GM21723 (cell line): ENCODE data around the gene COMP.
"Not testable (repeated sequence)": the region's sequence is repeated elsewhere in the genome, so short reads cannot be mapped to it uniquely, and the experiment has no call there.

ENCODE experiments used
- ATAC-seq: cut with Tn5 transposase; IDR thresholded peaks from one replicate; pipeline ENCODE4 v1.9.1; 2021; ENCODE audit warnings: mild to moderate bottlenecking, moderate library complexity; ENCODE audit not compliant: unreplicated experiment

COMP gene

DNA sequence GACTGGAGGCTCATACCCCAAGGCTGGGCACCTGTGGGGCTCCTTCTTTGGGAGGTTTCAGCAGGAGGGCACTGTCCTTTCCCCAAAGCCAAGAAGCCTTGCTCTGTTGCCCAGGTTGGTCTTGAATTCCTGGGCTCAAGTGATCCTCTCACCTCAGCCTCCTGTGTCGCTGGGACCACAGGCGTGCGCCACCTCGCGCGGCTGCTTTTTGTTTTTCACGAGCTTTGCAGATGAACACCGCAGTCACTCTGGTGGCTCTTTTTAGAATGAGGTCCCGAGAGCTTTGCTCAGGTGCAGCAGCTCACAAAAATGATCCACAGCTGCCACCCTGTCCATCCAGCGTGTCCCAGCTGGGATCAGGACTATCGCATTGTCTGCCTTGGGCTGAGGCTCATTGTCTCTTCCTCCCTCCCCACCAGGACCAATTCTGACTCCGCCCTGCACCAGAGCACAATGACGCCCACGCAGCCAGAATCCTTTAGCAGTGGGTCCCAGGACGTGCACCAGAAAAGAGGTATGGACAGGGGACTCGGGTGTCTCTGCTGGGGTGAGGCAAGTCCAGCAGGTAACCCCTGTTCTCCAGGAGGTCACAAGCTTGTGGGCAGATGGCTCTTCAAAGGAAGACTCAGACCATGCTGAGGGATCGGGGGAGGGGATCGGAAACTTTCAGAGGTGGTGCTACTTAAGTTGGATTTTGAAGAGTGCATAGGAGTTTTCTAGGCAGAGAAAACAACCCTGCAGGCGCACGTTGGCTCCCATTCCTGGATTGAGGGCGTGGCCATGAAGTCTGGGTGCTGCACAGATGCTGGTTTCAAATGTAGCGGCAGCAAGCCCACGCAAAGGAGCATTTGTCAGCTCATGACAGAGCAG lies 41.5 kb downstream of the COMP start:
- ATAC-seq = no peak

DNA sequence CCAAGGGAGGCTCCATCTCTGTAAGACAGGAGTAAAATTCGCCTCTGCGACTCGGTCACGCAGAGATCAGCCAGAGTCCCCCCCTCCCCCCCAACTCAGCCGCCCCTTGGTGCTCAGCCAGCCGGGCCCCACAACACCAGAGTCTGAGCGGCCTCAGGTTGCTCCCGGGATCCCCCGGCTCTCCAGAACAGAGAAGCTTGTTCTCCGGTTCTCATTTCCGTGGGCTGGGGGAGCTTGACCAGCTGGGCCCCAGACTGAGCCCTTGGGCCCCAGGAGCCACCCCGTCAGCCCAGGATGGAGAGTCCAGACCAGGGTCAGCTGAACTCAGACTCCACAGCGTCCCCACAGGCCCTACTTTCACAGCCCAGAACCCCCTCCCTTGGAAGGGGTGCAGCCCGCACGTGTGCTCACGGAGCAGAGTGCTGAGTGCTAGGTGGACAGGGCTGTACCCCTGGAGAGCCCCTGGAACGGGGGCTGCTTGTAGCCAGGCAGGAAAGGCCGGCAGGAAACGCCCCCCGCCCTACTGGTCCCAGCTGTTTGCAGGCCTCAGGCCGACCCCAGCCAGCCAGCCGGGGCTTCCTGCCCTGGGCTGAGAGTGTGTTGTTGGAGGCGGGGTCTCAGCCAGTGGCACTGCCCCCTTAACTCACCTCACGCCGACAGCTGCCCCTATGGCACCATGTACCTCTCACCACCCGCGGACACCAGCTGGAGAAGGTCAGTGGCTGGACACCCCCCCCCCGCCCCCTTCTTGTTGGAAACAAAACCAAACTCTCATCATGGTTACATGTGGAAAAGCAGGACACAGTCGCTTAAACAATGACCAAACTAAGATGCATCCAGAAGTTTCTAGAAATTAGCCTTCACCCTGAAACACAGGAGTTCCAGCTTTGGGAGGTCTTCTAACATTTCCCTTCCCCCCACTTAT lies 44.4 kb downstream of the COMP start:
- no peak for ATAC-seq

GRCh38 chr19:18745931-18746330 lies 45.2 kb downstream of the COMP start:
- no peak for ATAC-seq

GRCh38 chr19:18745012-18745735 lies 45.9 kb downstream of the COMP start:
- ATAC-seq = no peak

DNA sequence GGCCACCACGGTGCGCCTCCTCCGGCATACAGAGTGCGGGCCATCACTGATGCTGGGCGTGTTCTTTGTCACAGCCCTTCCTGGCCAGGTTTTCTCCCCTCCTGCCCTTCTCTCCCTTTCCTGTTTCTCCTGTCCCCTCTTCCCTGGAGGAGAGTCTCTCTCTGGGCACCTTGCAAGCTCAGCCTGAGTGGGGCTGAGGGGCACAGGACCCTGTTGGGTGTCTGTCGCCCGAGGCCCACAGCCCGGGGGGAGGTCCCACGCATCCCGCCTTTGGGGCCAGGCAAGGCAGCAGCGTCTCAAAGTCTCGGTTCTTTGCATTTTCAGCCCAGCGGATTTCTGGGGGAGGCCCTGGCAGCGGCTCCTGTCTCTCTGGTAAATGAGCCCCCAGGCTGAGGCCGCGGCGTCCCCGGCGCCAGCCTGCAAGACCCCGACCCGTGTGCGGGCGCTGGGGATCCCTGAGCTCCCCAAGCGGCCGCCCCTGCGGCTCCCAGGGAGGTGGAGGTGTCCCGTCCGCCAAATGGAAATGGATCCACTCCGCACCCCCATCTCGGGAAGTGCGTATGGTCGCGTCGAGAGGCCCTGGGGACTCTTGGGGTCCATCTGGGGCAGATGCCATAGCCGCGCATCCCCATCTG lies 47.2 kb downstream of the COMP start:
- ATAC-seq = no peak

DNA sequence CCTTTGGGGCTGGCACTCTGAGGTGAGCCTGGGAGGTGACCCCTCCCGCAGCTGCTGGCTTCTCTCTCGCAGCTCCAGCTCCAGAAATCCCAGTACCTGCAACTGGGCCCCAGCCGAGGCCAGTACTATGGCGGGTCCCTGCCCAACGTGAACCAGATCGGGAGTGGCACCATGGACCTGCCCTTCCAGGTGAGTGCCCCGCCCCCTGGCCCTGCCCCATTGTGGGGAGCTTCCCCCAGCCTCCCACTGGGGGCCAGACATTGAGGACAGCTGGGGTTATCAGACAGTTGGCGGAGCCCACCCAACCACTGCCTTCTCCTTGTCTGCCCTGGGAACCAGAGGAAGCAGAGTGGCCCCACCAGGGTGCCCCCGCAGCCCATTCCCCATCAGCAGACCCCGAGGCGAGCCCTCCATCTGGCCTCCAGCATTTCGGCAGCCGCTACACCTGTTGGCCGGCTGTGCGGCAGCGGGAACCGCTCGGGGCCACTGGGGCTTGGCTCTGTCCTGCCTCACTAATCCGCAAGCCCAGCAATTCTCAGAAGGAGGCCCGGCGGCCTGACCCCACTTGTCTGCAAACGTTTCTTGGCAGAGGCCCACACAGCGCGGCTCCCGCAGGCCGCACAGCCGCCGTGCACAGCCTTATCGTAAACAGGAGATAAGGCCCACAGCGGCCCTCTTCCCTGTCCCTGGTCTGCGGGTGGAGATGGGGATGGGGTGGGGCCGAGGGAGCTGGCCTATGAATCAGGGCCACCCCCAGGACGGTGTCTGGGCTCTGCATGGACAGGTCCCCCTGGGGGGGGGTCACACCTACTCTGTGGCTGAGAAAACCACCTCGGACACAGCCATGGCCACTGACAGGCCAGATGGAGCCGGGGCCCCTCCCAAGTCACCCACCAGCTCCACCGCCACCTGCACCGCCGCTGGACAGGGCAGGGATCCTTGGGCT lies 48.0 kb downstream of the COMP start:
- no peak for ATAC-seq

DNA sequence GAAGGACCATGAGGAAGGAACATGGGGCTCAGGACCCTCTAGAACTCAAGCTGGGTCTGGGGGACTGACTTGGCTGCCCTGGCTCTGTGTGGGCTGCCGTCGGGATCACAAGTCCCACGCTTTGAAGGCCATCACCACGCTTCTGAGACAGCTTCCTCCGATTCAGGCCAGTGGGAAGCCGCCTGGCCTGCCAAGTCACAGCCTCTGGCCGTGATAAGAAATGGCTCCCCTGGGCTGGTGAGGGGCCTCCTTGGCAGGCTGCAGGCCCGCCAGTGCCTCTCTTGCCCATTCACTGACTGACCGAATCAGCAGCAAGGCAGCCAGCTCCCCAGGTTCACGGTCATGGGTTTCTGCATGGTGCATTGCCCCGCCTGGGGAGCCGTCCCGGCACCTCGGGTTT lies 48.8 kb downstream of the COMP start:
- no peak for ATAC-seq

DNA sequence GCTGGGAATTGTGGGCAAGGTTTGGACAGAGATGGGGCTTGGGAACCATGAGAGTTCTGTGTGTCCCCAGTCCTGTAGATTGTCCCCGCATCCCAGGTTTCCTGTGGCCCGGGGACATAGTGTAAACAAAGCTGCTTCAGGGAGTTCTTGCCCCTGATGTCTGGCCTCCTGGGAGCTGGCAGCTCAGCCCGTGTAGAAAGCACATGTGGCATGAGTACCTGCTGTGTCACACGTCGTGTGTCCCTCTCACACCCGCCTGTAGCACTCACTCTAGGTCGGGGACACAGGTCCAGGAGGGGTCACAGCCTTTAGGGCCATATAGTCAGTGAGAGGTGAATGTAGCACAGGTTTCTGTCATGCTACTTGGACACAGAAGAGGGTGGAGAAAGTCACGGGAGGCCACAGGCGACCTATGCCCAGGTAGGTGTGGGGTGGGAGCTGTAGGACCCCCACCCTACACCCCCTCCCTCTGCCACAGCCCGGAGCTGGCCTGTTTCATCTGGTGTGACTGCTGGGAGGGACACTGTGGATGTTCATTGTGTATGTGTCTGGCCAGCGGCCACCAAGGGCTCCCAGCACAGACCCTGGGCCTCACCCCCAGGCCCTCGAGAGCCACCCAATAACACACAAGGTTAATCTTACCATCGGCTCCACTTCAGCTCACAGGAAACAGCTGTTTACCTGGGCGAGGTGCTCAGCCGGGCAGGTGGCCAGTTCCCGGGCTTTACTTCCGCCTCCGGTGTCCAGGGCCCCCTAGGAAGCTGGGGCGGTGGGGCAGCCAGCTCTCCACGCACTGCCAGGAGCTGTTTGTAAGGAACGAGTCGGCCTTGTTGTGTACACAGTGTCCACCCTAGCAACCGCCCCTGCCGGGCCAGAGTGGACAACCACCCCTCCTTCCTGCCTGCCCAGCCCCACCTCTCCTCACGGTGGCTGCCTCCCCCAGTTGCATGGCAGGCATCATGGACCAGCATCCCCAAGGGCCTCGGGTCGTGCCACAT lies 49.7 kb downstream of the COMP start:
- ATAC-seq = no peak

GRCh38 chr19:18738961-18739690 lies 52.0 kb downstream of the COMP start:
- no peak for ATAC-seq

DNA sequence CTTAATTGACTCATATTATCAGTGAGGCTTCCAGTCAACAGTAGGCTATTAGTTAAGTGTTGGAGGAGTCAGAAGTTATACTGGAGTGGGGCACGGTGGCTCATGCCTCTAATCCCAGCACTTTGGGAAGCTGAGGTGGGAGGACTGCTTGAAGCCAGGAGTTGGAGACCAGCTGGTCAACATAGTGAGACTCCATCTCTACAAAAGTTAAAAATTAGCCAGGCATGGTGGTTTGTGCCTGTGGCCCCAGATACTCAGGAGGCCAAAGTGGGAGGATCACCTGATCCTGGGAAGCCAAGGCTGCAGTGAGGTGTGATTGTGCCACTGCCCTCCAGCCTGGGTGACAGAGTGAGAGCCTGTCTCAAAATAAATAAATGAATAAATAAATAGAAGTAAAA lies 53.2 kb downstream of the COMP start:
- ATAC-seq = no peak

GRCh38 chr19:18737337-18737953 lies 53.7 kb downstream of the COMP start:
- no peak for ATAC-seq

DNA sequence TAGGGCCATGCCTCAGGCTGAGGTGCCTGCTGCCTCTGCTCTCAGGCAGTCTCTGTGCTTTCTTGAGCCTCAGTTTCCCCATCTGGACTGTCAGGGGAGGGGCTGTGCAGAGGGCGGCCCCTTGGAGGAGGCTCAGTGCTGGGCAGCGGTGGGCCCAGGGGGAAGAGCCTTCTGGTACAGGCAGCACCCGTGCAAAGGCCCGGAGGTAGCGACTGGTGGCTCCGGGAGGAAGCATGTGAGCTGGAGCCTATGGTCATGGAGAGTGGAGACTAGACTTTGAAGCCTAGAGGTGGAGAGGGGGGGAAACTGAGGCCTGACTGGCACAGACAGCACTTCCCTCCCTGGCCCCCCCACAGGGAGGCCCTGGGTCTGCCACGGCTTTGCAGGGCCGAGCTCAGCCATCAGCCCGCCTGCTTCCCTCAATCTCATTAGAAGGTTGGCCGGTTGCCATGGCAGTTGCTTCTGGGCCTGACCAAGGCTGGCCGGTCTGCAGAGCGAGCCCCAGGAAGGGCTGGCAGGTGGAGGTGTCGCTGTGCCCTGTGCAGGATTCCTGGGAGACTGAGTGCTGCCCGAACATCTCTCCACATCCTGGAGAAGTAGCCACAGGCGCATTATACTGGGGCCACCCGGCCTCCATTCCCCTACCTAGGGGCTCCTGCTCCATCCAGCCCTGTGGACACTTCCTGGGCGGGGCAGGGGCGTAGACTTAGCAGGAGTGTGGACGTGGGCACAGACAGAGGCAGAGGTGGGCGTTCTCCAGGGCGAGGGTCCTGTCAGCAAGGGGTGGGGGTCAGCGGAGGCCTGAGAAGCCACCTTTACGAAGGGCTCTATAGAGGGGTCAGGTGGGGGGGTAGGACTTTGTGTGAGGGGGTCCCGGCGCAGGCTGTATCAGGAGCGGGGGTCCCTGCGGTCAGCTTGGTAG lies 54.4 kb downstream of the COMP start:
- no peak for ATAC-seq

DNA sequence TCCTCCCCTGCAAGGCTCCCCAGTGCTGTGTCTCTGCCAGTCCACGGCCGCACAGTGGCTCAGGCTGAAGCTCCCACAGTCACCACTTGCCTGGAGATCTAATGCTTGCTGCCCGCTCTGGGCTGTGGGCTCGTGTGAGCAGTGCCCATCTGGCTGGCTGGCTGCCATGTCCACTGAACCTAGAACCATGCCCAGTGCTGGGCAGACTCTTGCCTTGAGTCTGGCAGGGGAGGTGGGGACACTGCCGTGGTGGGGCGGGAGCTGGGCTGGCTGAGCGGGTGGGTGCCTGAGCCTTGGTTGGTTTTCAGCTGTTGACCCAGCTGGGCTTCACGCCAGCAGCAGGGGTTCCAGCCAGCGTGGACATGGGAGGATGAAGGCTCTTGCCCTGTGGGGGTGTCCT lies 55.4 kb downstream of the COMP start:
- no peak for ATAC-seq

GRCh38 chr19:18735324-18735723 lies 55.8 kb downstream of the COMP start:
- ATAC-seq = no peak

DNA sequence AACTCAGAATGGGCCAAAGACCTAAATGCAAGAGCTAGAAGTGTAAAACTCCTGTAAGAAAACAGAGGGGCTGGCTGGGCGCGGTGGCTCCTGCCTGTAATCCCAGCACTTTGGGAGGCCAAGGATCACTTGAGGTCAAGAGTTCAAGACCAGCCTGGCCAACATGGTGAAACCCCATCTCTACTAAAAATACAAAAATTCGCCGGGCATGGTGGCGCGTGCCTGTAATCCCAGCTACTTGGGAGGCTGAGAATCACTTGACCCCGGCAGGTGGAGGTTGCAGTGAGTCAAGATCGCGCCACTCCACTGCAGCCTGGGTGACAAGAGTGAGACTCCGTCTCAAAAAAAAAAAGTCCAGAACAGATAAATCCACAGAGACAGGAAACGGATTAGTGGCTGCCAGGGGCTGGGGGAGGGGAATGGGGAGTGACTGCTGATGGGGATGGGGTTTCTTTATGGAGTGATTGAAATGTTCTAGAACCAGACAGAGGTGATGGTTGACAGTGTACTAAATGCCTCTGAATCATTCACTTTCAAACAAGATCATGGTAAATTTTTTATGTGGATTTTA lies 57.3 kb downstream of the COMP start:
- ATAC-seq = not testable (repeated sequence)

DNA sequence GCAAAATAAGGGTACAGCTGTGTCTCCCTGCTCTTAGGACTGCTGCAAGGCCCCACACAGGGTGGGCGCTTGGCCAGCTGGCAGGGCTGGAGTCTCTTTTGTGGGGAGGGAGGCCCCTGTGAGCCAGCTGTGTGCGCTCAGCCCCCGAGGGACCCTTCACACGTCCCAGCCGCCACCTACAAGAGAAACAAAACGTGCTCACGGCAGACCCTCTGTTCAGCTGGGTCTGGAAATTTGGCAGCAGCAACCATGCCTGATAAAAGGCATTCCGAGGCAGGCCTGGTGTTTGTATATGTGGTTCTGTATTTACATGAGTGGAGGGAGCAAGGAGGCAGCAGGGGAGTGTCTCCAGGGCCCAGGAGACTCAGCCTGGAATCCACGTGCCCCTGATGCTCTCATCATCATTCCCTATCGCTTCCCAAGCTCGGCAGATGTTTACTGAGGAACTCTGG lies 57.9 kb downstream of the COMP start:
- ATAC-seq = no peak
